Measurements from ENCODE around the gene TRIM2.
A peak's percentile ranks its signal among the peaks of the same experiment; 100 is the strongest.

TRIM2 gene

GRCh38 chr4:153170407-153170806, 33.8 kb upstream of the TRIM2 start:
- Histone ChIP-seq H2BK5ac (ENCODE audit: low read length) (no peak overlapping the region), H3K4ac (ENCODE audit: low read depth, low read length) (no peak overlapping the region), H3K4me1 (ENCODE audit: control insufficient read depth, low read depth, low read length) (no peaks in the 10 kb centered on the region), H4K5ac (ENCODE audit: low read length) (no peak overlapping the region), H3K56ac (ENCODE audit: low read length) (no peak overlapping the region), H3K4me3 (ENCODE audit: low read length) (no peak overlapping the region), H3K9ac (ENCODE audit: low read length) (no peak overlapping the region), H3K79me2 (ENCODE audit: control insufficient read depth, insufficient read depth, low read length) (no peaks in the 10 kb centered on the region), H3K36me3 (ENCODE audit: control insufficient read depth, insufficient read depth, low read length) (no peaks in the 10 kb centered on the region), H3K79me1 (ENCODE audit: low read length) (no peaks in the 10 kb centered on the region), H3K27ac (ENCODE audit: low read depth, low read length) (no peak overlapping the region), H2AK5ac (ENCODE audit: low read length) (no peak overlapping the region), H3K27me3 (ENCODE audit: insufficient read depth, low read length, poor library complexity) (no peaks in the 10 kb centered on the region), H3K23ac (ENCODE audit: low read length) (no peak overlapping the region), H2BK120ac (ENCODE audit: low read depth, low read length) (no peak overlapping the region), H4K8ac (ENCODE audit: low read depth, low read length) (no peak overlapping the region), H2BK15ac (replicated peaks; ENCODE audit: low read depth) (no peak overlapping the region), H3K18ac (ENCODE audit: low read length) (no peak overlapping the region), H3K4me2 (ENCODE audit: low read length) (no peak overlapping the region)
- WGBS (ENCODE audit: extremely low coverage, insufficient coverage, low lambda C conversion rate), result no CpG with 5 or more reads among the region's 2 CpGs
- no peak for DNase-seq

GRCh38 chr4:153174821-153175567, 29.2 kb upstream of the TRIM2 start:
- no peak for DNase-seq

GRCh38 chr4:153176938-153177337, 27.3 kb upstream of the TRIM2 start:
- no peak overlapping the region for H2BK5ac ChIP-seq (ENCODE audit: low read length)
- peak; percentile 44 for DNase-seq
- H4K5ac ChIP-seq (ENCODE audit: low read length), result no peak overlapping the region
- H3K4me2 ChIP-seq (ENCODE audit: low read length), result no peak overlapping the region
- H3K79me2 ChIP-seq (ENCODE audit: control insufficient read depth, insufficient read depth, low read length), result no peaks in the 10 kb centered on the region
- H3K4me1 ChIP-seq (ENCODE audit: control insufficient read depth, low read depth, low read length), result no peaks in the 10 kb centered on the region
- no peaks in the 10 kb centered on the region for H3K27me3 ChIP-seq (ENCODE audit: insufficient read depth, low read length, poor library complexity)
- no peak overlapping the region for H2BK15ac ChIP-seq (replicated peaks; ENCODE audit: low read depth)
- H3K36me3 ChIP-seq (ENCODE audit: control insufficient read depth, insufficient read depth, low read length), result no peaks in the 10 kb centered on the region
- no peak overlapping the region for H3K4me3 ChIP-seq (ENCODE audit: low read length)
- no peak overlapping the region for H3K18ac ChIP-seq (ENCODE audit: low read length)
- H3K27ac ChIP-seq (ENCODE audit: low read depth, low read length), result no peak overlapping the region
- no peak overlapping the region for H2BK120ac ChIP-seq (ENCODE audit: low read depth, low read length)
- H3K4ac ChIP-seq (ENCODE audit: low read depth, low read length), result no peak overlapping the region
- no peak overlapping the region for H3K9ac ChIP-seq (ENCODE audit: low read length)
- H2AK5ac ChIP-seq (ENCODE audit: low read length), result no peak overlapping the region
- H3K56ac ChIP-seq (ENCODE audit: low read length), result no peak overlapping the region
- no peak overlapping the region for H3K23ac ChIP-seq (ENCODE audit: low read length)
- WGBS (ENCODE audit: extremely low coverage, insufficient coverage, low lambda C conversion rate), result no CpG with 5 or more reads among the region's 3 CpGs
- H3K79me1 ChIP-seq (ENCODE audit: low read length), result no peaks in the 10 kb centered on the region
- no peak overlapping the region for H4K8ac ChIP-seq (ENCODE audit: low read depth, low read length)

More at GRCh38 chr4:153174821-153175567, 29.2 kb upstream of the TRIM2 start:
- Histone ChIP-seq H2BK5ac (ENCODE audit: low read length) (no peak overlapping the region), H3K27ac (ENCODE audit: low read depth, low read length) (no peak overlapping the region), H4K5ac (ENCODE audit: low read length) (no peak overlapping the region), H3K4me2 (ENCODE audit: low read length) (no peak overlapping the region), H3K9ac (ENCODE audit: low read length) (no peak overlapping the region), H3K4me1 (ENCODE audit: control insufficient read depth, low read depth, low read length) (no peaks in the 10 kb centered on the region), H3K4ac (ENCODE audit: low read depth, low read length) (no peak overlapping the region), H2AK5ac (ENCODE audit: low read length) (no peak overlapping the region), H3K36me3 (ENCODE audit: control insufficient read depth, insufficient read depth, low read length) (no peaks in the 10 kb centered on the region), H4K8ac (ENCODE audit: low read depth, low read length) (no peak overlapping the region), H2BK15ac (replicated peaks; ENCODE audit: low read depth) (no peak overlapping the region), H3K27me3 (ENCODE audit: insufficient read depth, low read length, poor library complexity) (no peaks in the 10 kb centered on the region), H3K4me3 (ENCODE audit: low read length) (no peak overlapping the region), H2BK120ac (ENCODE audit: low read depth, low read length) (no peak overlapping the region), H3K56ac (ENCODE audit: low read length) (no peak overlapping the region), H3K18ac (ENCODE audit: low read length) (no peak overlapping the region), H3K79me1 (ENCODE audit: low read length) (no peaks in the 10 kb centered on the region), H3K79me2 (ENCODE audit: control insufficient read depth, insufficient read depth, low read length) (no peaks in the 10 kb centered on the region), H3K23ac (ENCODE audit: low read length) (no peak overlapping the region)
- no CpG with 5 or more reads among the region's 22 CpGs for WGBS (ENCODE audit: extremely low coverage, insufficient coverage, low lambda C conversion rate)

GRCh38 chr4:153177841-153178240, 26.4 kb upstream of the TRIM2 start:
- no CpG with 5 or more reads among the region's 7 CpGs for whole genome bisulfite sequencing (ENCODE audit: extremely low coverage, insufficient coverage, low lambda C conversion rate)
- H3K4ac ChIP-seq (ENCODE audit: low read depth, low read length), result no peak overlapping the region

GRCh38 chr4:153179100-153179499, 25.1 kb upstream of the TRIM2 start:
- no peak overlapping the region for H3K23ac ChIP-seq (ENCODE audit: low read length)
- no peak overlapping the region for H3K27ac ChIP-seq (ENCODE audit: low read depth, low read length)
- no peak overlapping the region for H3K9ac ChIP-seq (ENCODE audit: low read length)
- no peak overlapping the region for H2BK15ac ChIP-seq (replicated peaks; ENCODE audit: low read depth)
- no peak overlapping the region for H3K4me2 ChIP-seq (ENCODE audit: low read length)
- H2AK5ac ChIP-seq (ENCODE audit: low read length), result no peak overlapping the region
- DNase-seq, result no peak
- H4K8ac ChIP-seq (ENCODE audit: low read depth, low read length), result no peak overlapping the region
- H3K27me3 ChIP-seq (ENCODE audit: insufficient read depth, low read length, poor library complexity), result no peaks in the 10 kb centered on the region
- H3K79me1 ChIP-seq (ENCODE audit: low read length), result no peaks in the 10 kb centered on the region
- H3K36me3 ChIP-seq (ENCODE audit: control insufficient read depth, insufficient read depth, low read length), result no peaks in the 10 kb centered on the region
- no peak overlapping the region for H2BK120ac ChIP-seq (ENCODE audit: low read depth, low read length)
- no peak overlapping the region for H3K56ac ChIP-seq (ENCODE audit: low read length)
- H4K5ac ChIP-seq (ENCODE audit: low read length), result no peak overlapping the region
- H2BK5ac ChIP-seq (ENCODE audit: low read length), result no peak overlapping the region
- H3K4me1 ChIP-seq (ENCODE audit: control insufficient read depth, low read depth, low read length), result no peaks in the 10 kb centered on the region
- H3K18ac ChIP-seq (ENCODE audit: low read length), result no peak overlapping the region
- no peaks in the 10 kb centered on the region for H3K79me2 ChIP-seq (ENCODE audit: control insufficient read depth, insufficient read depth, low read length)
- H3K4ac ChIP-seq (ENCODE audit: low read depth, low read length), result no peak overlapping the region
- no peak overlapping the region for H3K4me3 ChIP-seq (ENCODE audit: low read length)

More at GRCh38 chr4:153177841-153178240, 26.4 kb upstream of the TRIM2 start:
- no peak for DNase-seq
- H3K4me2 ChIP-seq (ENCODE audit: low read length), result no peak overlapping the region
- H3K4me3 ChIP-seq (ENCODE audit: low read length), result no peak overlapping the region
- H2BK120ac ChIP-seq (ENCODE audit: low read depth, low read length), result no peak overlapping the region
- H2AK5ac ChIP-seq (ENCODE audit: low read length), result no peak overlapping the region
- H4K5ac ChIP-seq (ENCODE audit: low read length), result no peak overlapping the region
- H3K79me2 ChIP-seq (ENCODE audit: control insufficient read depth, insufficient read depth, low read length), result no peaks in the 10 kb centered on the region
- H3K18ac ChIP-seq (ENCODE audit: low read length), result no peak overlapping the region
- no peaks in the 10 kb centered on the region for H3K27me3 ChIP-seq (ENCODE audit: insufficient read depth, low read length, poor library complexity)
- H4K8ac ChIP-seq (ENCODE audit: low read depth, low read length), result no peak overlapping the region
- no peak overlapping the region for H2BK15ac ChIP-seq (replicated peaks; ENCODE audit: low read depth)
- no peaks in the 10 kb centered on the region for H3K4me1 ChIP-seq (ENCODE audit: control insufficient read depth, low read depth, low read length)
- no peaks in the 10 kb centered on the region for H3K36me3 ChIP-seq (ENCODE audit: control insufficient read depth, insufficient read depth, low read length)
- H2BK5ac ChIP-seq (ENCODE audit: low read length), result no peak overlapping the region
- no peak overlapping the region for H3K56ac ChIP-seq (ENCODE audit: low read length)
- no peak overlapping the region for H3K23ac ChIP-seq (ENCODE audit: low read length)
- no peaks in the 10 kb centered on the region for H3K79me1 ChIP-seq (ENCODE audit: low read length)
- H3K27ac ChIP-seq (ENCODE audit: low read depth, low read length), result no peak overlapping the region
- H3K9ac ChIP-seq (ENCODE audit: low read length), result no peak overlapping the region

- Histone ChIP-seq H3K4me2 (ENCODE audit: low read length) (no peak overlapping the region), H2BK5ac (ENCODE audit: low read length) (no peak overlapping the region), H4K5ac (ENCODE audit: low read length) (no peak overlapping the region), H3K36me3 (ENCODE audit: control insufficient read depth, insufficient read depth, low read length) (no peaks in the 10 kb centered on the region), H3K4me3 (ENCODE audit: low read length) (no peak overlapping the region), H3K4me1 (ENCODE audit: control insufficient read depth, low read depth, low read length) (no peaks in the 10 kb centered on the region), H3K79me2 (ENCODE audit: control insufficient read depth, insufficient read depth, low read length) (no peaks in the 10 kb centered on the region), H4K8ac (ENCODE audit: low read depth, low read length) (no peak overlapping the region), H3K4ac (ENCODE audit: low read depth, low read length) (no peak overlapping the region), H3K27ac (ENCODE audit: low read depth, low read length) (no peak overlapping the region), H3K79me1 (ENCODE audit: low read length) (no peaks in the 10 kb centered on the region), H2AK5ac (ENCODE audit: low read length) (no peak overlapping the region), H3K27me3 (ENCODE audit: insufficient read depth, low read length, poor library complexity) (no peaks in the 10 kb centered on the region), H3K23ac (ENCODE audit: low read length) (no peak overlapping the region), H2BK120ac (ENCODE audit: low read depth, low read length) (no peak overlapping the region), H3K9ac (ENCODE audit: low read length) (no peak overlapping the region), H3K56ac (ENCODE audit: low read length) (no peak overlapping the region), H3K18ac (ENCODE audit: low read length) (no peak overlapping the region), H2BK15ac (replicated peaks; ENCODE audit: low read depth) (no peak overlapping the region)
- WGBS (ENCODE audit: extremely low coverage, insufficient coverage, low lambda C conversion rate), result no CpG with 5 or more reads among the region's 6 CpGs
- DNase-seq, result no peak
Observed at GRCh38 chr4:153181293-153181692, 22.9 kb upstream of the TRIM2 start.

Measured in mesendoderm (in vitro differentiated cells).